Retinal pigment epithelial cell (primary cell): ENCODE results near the gene IKBIP.

Experiments used
- DNase-seq: peaks from one replicate; pipeline ENCODE4 v3.0.0-alpha.2; 2010; ENCODE audit warnings: low read depth
- H3K4me3 ChIP-seq: 2 replicates; pipeline ENCODE4 v1.5.1; 2011; ENCODE audit warnings: mild to moderate bottlenecking, low read length, control low read depth, moderate library complexity
- TF ChIP-seq, protein P1 (sequence below): conservative IDR thresholded peaks from 2 replicates; pipeline ENCODE4 v1.5.1; 2011; ENCODE audit warnings: low read depth, low read length, control low read depth, inconsistent platforms

The IKBIP gene

DNA sequence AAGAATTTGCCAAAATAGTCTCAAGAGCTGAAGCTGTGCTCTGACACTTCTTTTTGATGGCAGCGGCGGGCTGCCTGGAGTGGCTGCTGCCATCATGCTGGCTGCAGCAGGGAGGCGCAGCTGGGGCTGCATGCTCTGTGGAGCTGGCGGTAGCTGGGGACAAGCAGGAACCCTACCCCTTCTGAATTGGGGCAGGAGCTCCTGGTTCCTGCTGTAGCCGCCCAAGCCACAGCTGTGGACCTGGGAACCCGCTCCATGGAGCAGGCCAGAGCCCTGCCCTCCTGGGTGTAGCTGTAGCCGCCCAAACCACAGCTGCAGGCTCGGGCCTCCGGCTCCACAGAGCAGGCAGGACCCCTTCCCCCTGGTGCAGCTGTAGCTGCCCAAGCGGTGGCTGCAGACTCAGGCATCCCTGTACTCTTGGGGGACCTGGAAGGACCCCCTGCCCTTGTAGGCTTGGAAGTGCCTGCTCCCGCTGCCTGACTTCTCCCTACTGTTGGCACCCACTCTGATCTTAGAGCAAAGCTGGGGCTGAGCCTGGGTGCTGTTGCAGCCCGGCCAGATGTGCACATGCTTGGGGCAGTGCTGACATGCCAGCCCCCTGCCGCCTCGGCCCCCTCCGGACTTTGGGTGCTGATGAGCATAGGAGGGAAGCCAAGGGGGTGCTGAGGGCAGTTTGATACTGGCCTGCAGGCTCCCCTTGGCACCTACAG, 33.8 kb upstream of the IKBIP start:
- TF ChIP-seq, protein P1, sequence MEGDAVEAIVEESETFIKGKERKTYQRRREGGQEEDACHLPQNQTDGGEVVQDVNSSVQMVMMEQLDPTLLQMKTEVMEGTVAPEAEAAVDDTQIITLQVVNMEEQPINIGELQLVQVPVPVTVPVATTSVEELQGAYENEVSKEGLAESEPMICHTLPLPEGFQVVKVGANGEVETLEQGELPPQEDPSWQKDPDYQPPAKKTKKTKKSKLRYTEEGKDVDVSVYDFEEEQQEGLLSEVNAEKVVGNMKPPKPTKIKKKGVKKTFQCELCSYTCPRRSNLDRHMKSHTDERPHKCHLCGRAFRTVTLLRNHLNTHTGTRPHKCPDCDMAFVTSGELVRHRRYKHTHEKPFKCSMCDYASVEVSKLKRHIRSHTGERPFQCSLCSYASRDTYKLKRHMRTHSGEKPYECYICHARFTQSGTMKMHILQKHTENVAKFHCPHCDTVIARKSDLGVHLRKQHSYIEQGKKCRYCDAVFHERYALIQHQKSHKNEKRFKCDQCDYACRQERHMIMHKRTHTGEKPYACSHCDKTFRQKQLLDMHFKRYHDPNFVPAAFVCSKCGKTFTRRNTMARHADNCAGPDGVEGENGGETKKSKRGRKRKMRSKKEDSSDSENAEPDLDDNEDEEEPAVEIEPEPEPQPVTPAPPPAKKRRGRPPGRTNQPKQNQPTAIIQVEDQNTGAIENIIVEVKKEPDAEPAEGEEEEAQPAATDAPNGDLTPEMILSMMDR: no peak
- no peak for DNase-seq
- no peak overlapping the region for H3K4me3 ChIP-seq

DNA sequence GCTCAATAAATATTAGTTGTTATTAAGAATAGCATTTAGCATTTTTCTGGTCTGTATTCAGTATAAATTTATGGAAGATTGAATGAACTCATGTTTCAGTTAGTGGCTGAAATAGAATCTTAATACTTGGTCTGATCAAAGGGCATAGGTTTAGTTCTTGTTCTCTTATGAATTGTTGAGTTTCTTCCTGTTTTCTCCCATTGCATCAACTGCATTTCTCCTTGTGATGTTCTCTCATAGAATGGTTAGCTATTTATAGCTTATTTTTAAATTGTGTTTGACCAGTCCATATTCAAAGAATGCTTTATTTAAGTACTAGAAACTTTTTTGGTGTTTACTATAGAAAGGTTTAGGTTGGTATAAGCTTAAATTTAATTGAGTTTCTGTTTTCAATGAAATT, 30.3 kb upstream of the IKBIP start:
- DNase-seq: no peak
- TF ChIP-seq, protein P1: no peak

DNA sequence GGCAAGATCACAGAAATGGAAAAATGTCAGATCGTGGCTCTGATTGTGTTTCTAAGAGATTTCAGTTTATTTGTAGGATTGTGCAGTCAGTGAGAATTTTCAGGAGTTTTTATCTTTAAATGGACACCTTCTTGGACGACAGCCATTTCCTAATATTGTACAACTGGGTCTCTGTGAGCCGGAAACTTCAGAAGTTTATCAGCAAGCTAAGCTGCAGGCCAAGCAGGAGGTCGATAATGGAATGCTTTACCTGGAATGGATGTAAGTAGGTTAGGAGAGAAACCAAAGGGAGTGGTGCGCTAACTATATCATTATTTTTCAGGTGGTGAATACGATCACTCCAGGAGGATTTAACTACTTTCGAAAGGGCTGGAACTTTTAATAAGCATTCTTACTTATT, 26.9 kb upstream of the IKBIP start:
- TF ChIP-seq, protein P1: no peak
- no peak for DNase-seq
- H3K4me3 ChIP-seq: no peak overlapping the region

More for the DNA sequence above, 30.3 kb upstream of the IKBIP start:
- H3K4me3 ChIP-seq: no peak overlapping the region

DNA sequence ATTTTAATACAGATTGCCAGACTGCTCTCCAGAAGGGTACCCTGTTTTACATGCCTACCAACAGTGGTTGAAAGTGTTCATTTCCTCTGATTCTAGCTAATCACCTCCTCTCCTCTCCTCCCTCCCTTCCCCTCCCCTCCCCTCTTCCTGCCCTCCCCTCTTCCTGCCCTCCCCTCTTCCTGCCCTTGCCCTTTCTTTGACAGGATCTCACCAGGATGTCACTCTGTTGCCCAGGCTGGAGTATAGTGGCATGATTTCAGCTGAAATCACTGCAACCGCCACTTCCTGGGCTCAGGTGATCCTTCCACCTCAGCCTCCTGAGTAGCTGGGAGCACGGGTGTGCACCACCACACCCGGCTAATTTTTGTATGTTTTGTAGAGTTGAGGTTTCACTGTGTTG, 25.2 kb upstream of the IKBIP start:
- TF ChIP-seq, protein P1: no peak
- no peak overlapping the region for H3K4me3 ChIP-seq
- DNase-seq: no peak

DNA sequence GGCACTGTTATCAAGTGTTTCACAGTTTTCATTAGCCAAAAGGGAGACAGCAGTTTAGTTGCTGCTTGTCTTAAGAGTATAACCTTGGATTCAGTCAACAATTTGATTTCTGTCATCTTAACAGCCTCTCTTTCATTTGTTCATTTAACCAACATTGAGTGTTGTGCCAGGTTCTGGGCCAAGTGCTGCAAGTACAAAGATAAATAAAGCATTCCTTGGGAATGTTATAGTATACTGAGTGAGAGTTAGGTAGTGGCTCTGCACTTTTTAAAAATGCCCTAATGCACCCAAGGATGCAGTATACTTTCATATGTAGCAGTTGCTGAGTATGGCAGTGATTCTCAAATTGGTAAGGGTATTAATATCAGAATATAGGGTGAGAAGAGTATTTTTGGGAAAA, 15.9 kb upstream of the IKBIP start:
- TF ChIP-seq, protein P1: no peak
- no peak overlapping the region for H3K4me3 ChIP-seq
- DNase-seq: no peak

DNA sequence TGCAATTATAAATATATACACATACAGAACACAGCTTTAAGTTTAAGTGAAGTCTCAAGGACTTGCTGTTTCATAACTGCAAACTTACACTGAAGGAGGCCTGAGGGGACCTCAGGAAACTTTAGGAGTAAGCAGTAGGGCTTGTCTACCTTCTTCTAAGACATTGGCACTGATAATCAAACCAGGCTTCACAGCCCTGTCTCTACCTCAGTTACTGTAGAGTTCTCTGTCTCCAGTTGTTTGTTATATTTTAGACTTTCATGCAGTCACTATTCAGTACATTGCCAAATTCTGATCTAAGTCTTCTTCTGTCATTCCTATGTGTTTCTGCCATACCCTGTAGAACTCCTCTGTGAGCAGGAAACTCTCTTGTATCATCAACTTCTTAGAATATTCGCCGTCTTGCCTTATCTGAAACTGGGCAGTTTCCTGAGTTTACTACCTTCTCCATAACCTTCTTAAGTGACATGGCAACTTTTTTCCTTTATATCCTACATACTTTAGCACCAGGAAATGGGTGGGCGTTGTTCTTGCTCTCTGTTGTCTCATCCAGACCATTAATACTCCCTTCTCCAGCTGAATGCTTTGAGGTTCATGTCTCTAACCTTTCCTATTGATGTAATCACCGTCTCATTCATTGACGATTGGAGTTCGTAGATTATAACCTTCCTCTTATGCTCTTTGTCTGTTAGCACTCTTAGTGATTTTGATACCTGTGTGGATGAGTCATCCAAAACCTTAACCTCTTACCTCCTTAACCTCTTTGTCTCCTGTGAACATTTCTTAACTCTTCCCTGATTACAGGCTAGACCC, 11.9 kb upstream of the IKBIP start:
- H3K4me3 ChIP-seq: no peak overlapping the region
- TF ChIP-seq, protein P1: no peak
- DNase-seq: no peak
